ENCODE results near the gene TPSB2. TPM values are rescaled to one million over a fixed set of nuclear protein-coding genes. Genes with fewer than 3 reads are reported as not detected.

The TPSB2 gene
- total RNA-seq, 1 donor from 2014 or later, result not detected

GRCh38 chr16:1218061-1218929 lies 11.7 kb downstream of the TPSB2 start:
- no peaks in the 10 kb centered on the region for H3K4me1 Mint-ChIP-seq (ENCODE audit: low read depth)
- no peak overlapping the region for H3K4me3 Mint-ChIP-seq (ENCODE audit: low read depth)
- TF ChIP-seq CTCF (IDR thresholded peaks at IDR 0.05; ENCODE audit: unreplicated experiment), result no peak
- H3K9me3 Mint-ChIP-seq (ENCODE audit: low read depth), result no peaks in the 10 kb centered on the region
- H3K27me3 Mint-ChIP-seq, result no peaks in the 10 kb centered on the region
- H3K27ac Mint-ChIP-seq, result no peak overlapping the region
- no peaks in the 10 kb centered on the region for H3K36me3 Mint-ChIP-seq (ENCODE audit: insufficient read depth)
- no peak for DNase-seq (ENCODE audit: low spot score, unreplicated experiment)

- TF ChIP-seq CTCF (IDR thresholded peaks at IDR 0.05; ENCODE audit: unreplicated experiment), result no peak
- Mint-ChIP-seq H3K27ac (no peak overlapping the region), H3K9me3 (ENCODE audit: low read depth) (no peaks in the 10 kb centered on the region), H3K27me3 (no peaks in the 10 kb centered on the region), H3K4me3 (ENCODE audit: low read depth) (no peak overlapping the region), H3K36me3 (ENCODE audit: insufficient read depth) (no peaks in the 10 kb centered on the region), H3K4me1 (ENCODE audit: low read depth) (no peaks in the 10 kb centered on the region)
- no peak for DNase-seq (ENCODE audit: low spot score, unreplicated experiment)
Observed at GRCh38 chr16:1217526-1217925, 12.5 kb downstream of the TPSB2 start.

- DNase-seq (ENCODE audit: low spot score, unreplicated experiment), result no peak
- TF ChIP-seq CTCF (IDR thresholded peaks at IDR 0.05; ENCODE audit: unreplicated experiment), result no peak
- Mint-ChIP-seq H3K9me3 (ENCODE audit: low read depth) (no peaks in the 10 kb centered on the region), H3K4me1 (ENCODE audit: low read depth) (no peaks in the 10 kb centered on the region), H3K27me3 (no peaks in the 10 kb centered on the region), H3K4me3 (ENCODE audit: low read depth) (no peak overlapping the region), H3K27ac (no peak overlapping the region), H3K36me3 (ENCODE audit: insufficient read depth) (no peaks in the 10 kb centered on the region)
Observed at GRCh38 chr16:1216681-1217400, 13.1 kb downstream of the TPSB2 start.

- no peak for DNase-seq (ENCODE audit: low spot score, unreplicated experiment)
- H3K36me3 Mint-ChIP-seq (ENCODE audit: insufficient read depth), result no peaks in the 10 kb centered on the region
- no peak overlapping the region for H3K27ac Mint-ChIP-seq
- H3K4me1 Mint-ChIP-seq (ENCODE audit: low read depth), result no peaks in the 10 kb centered on the region
- TF ChIP-seq CTCF (IDR thresholded peaks at IDR 0.05; ENCODE audit: unreplicated experiment), result no peak
- no peaks in the 10 kb centered on the region for H3K9me3 Mint-ChIP-seq (ENCODE audit: low read depth)
- H3K27me3 Mint-ChIP-seq, result no peaks in the 10 kb centered on the region
- H3K4me3 Mint-ChIP-seq (ENCODE audit: low read depth), result no peak overlapping the region
Observed at GRCh38 chr16:1216296-1216619, 13.7 kb downstream of the TPSB2 start.

- Mint-ChIP-seq H3K9me3 (ENCODE audit: low read depth) (no peaks in the 10 kb centered on the region), H3K27me3 (no peaks in the 10 kb centered on the region), H3K27ac (no peak overlapping the region), H3K4me1 (ENCODE audit: low read depth) (no peaks in the 10 kb centered on the region), H3K36me3 (ENCODE audit: insufficient read depth) (no peaks in the 10 kb centered on the region), H3K4me3 (ENCODE audit: low read depth) (no peak overlapping the region)
- DNase-seq (ENCODE audit: low spot score, unreplicated experiment), result no peak
- no peak for TF ChIP-seq CTCF (IDR thresholded peaks at IDR 0.05; ENCODE audit: unreplicated experiment)
Observed at GRCh38 chr16:1215574-1216295, 14.2 kb downstream of the TPSB2 start.

Data from progenitor cell of endocrine pancreas (in vitro differentiated cells).